Kidney capillary endothelial cell (primary cell): ENCODE measurements around the gene KRTAP19-5.
"Not testable (repeated sequence)": the region's sequence is repeated elsewhere in the genome, so short reads cannot be mapped to it uniquely, and the experiment has no call there.

ENCODE experiments used
- DNase-seq: peaks from one replicate; pipeline ENCODE4 v3.0.0-alpha.2; 2018; ENCODE audit warnings: low spot score

The KRTAP19-5 gene

DNA sequence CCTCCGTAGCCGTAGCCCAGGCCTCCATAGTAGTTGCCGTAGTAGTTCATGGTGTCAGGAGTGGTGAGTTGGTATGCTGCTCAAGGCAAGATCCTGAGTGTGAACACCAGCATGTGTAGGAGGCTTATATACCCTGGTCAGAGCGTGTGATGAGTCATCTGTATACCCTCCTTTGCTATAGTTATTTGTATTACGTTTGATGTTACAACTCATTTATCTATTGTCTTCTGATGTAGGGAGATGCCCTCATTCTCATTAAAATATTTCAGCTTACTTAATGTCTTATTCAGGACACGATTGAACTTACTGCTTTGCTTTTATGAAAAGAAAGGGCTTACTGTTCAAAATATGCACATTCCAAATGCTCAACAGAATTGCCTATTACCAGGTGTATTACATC is at the start of gene KRTAP19-5:
Gene KRTAP19-5 (minus strand): TSS at position 101 of the 400 bp plus-strand sequence. CDS start 51 bp downstream, at position 50.
- DNase-seq, result no peak

DNA sequence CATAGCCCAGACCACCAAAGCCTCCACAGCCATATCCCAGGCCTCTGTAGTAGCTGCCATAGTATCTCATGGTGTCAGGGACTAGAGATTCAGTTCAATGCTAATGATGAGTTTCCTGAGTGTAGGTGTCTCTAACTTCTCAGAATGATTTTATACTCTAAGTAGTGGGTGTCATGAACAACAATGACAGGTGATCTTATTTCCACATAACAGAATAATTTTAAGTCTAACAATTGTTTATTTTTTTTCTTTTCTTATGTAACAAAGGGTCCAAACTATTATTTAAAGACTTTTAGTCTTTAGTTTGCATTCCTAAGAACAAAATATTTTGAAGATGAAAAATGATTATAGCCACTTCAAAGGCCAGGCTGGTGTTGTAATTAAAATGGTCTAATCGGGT is 39.8 kb upstream of the KRTAP19-5 start, which contains the start of gene KRTAP19-6:
Gene KRTAP19-6 (minus strand): TSS at position 101 of the 400 bp plus-strand sequence. CDS start 31 bp downstream, at position 70.
- DNase-seq, result no peak

DNA sequence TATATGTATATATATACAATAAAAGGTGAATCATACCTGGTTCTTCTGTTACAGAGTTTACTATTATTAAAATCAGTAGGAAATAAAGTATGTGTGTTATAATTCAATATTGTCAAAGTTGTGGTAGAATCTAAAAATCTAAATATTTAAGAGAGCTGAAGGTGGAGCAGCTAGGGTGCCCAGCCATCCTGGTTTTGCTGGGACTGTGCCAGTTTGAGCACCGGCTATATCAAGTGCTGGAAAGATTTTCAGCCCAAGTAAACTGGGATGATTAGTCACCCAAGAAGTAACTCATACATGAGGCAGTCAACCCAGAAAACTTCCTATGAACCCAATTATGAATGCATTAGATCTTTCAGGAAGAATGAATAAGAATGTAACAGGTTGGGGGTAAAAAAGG is 16.9 kb upstream of the KRTAP19-5 start:
- DNase-seq, result no peak

DNA sequence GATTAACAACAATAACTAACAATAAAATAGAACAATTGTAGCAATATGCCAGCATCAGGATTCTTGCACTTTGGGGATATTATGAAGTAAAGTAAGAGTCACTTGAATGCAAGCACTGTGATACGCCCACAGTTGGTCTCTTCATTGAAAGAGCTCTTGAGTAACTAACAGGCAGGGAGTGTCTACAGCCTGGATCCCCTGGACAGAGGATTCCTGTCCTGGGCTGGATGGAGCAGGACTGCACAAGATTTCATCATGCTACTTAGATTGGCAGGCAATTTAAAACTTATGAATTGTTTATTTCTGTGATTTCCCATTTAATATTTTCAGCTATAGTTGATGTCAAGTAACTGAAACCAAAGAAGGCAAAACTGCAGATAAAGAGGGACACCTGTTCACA is 13.7 kb upstream of the KRTAP19-5 start:
- no peak for DNase-seq

DNA sequence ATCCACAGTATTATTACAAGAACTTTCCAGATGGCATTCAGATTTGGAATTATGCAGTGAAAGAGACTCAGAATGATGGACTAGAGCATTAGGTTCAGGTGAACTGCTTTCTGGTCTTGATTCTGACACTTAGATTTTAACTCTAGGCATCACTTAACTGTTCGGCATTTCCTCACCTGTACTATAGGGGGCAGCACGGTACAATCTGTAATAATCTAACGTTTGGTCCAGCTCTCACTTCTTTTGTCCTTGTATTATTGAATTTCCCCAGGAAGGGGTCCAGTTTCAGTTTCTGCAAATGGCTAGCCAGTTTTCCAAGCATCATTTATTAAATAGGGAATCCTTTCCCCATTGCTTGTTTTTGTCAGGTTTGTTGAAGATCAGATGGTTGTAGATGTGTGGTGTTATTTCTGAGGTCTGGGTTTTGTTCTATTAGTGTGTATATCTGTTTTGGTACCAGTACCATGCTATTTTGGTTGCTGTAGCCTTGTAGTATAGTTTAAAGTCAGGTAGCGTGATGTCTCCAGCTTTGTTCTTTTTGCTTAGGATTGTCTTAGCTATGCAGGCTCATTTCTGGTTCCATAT is 3.8 kb upstream of the KRTAP19-5 start:
- not testable (repeated sequence) for DNase-seq

DNA sequence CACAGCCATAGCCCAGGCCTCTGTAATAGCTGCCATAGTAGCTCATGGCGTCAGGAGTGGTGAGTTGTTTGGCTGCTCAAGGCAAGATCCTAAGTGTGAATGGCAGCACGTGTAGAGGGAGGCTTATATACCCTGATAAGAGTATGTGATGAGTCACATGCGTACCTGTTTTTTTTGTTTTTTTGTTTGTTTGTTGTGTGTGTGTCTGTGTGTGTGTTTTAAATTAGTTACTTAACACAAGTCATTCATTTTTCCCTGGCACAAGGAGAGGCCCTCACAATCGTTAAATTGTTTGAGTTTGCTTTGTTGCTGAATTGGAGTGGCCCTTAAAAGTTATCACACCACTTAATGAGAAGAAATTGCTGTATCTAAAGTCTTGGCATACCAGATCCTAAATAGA is 4.9 kb downstream of the KRTAP19-5 start, which contains the start of gene KRTAP19-4:
Gene KRTAP19-4 (minus strand): TSS at position 101 of the 400 bp plus-strand sequence. CDS start 55 bp downstream, at position 46.
- DNase-seq, result no peak

DNA sequence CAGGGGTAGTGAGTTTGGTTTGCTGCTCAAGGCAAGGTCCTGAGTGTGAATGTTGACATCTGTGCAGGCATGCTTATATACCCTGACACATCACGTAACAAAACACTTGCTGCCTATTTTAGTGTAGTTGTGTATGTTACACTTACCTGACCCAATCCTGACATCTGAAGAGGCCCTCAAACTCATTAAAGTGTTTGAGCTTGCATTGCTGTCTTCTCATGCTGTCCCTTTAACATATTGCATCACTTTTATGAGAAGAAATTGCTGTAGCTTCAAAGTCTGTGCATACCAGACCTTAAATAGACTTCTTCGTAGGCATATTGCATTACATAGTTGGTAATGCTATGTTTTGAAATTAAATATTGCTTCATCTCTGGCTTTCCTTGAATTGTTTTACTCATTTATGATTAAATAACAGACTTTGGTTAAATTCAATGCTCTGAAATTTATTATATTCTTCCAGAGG is 9.9 kb downstream of the KRTAP19-5 start, which contains the start of gene KRTAP19-3:
Gene KRTAP19-3 (minus strand): TSS at position 51 of the 466 bp plus-strand sequence. CDS start 56 bp downstream, outside the sequence.
- DNase-seq, result no peak

DNA sequence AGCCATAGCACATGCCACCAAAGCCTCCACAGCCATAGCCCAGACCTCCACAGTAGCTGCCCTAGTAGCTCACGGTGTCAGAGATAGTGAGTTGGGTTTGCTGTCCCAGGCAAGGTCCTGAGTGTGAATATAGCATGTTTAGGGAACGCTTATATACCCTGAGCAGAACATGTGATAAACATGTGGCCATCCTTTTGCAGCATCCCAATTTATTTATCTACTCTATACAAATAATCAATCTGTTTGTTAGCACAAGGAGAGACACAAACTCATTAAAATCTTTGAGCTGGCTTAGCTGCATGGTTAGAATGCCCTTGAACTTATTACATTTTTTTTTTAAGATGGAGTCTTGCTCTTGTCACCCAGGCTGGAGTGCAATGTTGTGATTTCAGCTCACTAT is 14.6 kb downstream of the KRTAP19-5 start, which contains the start of gene KRTAP19-2:
Gene KRTAP19-2 (minus strand): TSS at position 101 of the 400 bp plus-strand sequence. CDS start 88 bp downstream, at position 13.
- no peak for DNase-seq

DNA sequence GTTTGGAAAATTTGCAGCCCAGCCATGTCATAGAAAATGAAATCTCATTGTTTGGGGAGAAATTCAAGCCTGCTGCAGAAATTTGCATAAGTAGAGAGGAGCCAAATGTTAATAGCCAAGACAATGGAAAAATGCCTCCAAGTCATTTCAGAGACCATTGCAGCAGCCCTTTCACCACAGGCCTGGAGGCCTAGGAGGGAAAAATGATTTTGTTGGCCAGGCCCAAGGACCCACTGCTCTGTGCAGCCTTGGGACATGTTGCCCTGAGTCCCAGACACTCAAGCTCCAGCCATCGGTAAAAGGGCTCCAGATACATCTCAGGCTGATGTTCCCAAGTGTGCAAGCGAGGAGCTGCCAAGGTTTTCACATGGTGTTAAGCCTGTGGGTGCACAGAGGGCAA is 15.8 kb downstream of the KRTAP19-5 start:
- DNase-seq, result no peak

DNA sequence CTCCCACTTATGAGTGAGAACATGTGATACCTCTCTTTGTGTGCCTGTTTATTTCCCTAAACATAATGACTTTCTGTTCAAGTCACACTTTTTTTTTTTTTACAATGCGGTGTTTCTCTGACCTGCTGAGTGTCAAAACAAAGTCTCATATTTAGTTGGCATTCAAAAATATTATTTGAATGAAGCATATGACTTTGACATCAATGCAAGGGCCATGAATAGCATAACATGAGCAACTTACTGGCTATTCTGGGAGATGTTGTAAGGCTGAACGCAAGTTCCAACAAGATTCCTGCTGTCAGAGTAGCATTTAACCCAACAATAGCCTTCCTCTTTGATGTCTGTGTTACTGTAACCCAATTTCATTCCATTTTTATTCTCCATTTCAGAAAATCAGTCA is 19.8 kb downstream of the KRTAP19-5 start:
- DNase-seq, result no peak

DNA sequence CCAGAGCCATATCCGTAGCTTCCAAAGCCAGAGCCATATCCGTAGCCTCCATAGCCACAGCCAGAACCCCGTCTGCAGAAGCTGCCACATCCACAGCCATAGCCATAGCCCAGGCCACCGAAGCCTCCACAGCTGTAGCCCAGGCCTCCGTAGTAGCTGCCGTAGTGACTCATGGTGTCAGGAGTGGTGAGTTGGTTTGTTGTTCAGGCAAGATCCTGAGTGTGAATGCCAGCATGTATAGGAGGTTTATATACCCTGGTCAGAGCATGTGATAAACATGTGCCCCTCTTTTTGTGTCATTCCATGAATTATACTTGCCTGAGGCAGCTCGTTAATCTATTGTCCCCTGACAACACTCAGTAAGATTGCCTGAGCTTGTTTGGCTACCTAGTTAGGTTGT is 21.8 kb downstream of the KRTAP19-5 start, which contains the start of gene KRTAP19-1:
Gene KRTAP19-1 (minus strand): TSS at position 223 of the 400 bp plus-strand sequence. CDS start 50 bp downstream, at position 173.
- DNase-seq, result no peak

DNA sequence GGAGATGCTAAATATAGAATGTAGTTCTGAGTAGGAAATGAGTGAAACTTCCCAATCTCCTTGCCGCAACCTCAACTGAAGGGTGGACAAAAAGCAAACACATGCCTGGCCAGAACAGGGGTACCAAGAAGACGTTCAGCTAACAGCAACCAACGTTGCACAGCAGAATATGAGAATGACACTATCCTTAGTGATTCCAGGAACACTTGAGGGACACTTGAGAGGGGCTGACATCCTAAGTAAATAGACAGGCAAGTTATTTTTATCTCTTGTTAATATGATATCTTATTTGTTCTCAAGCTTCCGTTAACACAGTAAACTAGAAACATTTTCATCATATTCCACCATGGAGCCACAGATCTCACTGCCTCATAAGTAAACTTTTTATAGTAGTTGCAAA is 22.7 kb downstream of the KRTAP19-5 start:
- no peak for DNase-seq

DNA sequence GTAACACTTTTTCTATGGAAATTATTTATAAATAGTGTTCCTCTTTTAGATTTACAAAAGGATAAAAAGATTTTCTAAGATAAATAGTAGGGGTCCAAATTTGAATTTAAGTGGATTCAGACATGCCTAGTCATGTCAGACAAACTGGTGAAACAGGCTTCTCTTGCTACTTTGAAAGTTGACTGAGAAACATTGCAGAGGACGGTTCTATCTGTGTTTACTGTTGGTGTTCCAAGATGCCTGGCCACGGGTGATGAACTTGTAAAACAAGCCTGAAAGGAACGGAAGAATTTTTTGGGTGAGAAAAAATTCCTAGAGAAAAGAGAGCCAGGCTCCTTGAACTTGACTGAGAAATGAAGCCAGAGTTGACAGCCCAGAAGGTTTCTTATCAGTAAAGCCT is 23.9 kb downstream of the KRTAP19-5 start:
- DNase-seq, result no peak

DNA sequence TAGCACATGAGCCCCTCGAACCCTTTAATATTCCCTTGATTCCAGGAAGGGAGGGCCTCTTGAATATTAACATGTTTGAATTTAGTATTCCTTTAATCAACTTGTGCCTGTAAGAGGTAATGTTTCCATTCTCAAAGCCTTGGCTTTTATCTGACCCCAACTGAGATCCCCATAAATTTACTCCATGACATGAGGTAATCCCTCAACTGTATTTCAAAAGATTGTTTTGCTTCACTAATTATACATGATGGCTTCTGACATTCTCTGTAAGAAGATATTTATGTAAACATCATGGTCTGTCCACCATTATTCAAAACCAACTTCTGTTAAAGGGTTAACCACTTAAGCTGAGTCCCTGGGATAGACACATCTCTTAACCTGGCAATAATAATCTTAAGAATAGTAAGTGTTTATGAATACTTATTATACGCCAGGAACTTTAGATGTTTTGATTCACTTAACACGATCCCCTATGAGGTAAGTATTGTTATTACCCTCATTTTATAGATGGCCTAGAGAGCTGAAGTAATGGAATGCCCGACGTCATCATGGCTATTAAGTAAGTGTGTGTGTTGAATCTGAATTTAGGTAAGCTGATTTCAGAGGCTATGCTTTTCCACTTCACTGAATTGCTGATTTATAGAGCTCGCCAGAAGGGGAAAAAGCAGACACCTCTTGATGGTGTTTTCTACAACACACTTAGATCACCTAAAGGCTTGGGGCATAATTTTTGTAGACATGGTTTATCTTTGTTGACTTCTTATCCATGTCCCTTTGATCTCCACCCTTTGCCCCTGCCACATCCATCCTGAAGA is 32.8 kb downstream of the KRTAP19-5 start:
- no peak for DNase-seq

DNA sequence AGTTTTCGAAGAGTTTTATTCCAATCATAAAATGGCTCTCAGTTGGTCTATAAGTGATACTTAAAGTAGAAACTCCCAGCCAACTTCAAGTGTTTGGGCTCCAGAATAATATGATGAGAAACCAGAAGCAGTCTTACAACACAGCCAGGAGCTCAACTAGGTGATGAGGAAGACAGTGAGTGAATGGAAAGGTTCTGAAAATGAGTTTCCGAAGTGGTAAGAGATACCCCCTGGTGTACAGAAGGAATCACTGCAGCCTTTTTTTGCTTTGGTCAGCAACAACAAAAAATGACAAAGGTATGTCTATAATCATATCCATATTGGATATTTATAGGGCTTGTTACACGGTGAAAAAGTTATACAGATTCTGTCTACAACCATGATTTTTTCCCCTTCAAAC is 38.2 kb downstream of the KRTAP19-5 start:
- DNase-seq, result peak; percentile 1
